OCI-LY1 (cell line): Measurements from ENCODE around the gene PARD3.
A peak's percentile ranks its signal among the peaks of the same experiment; 100 is the strongest.

ENCODE experiments used
- H2AFZ ChIP-seq: fragments of 200-600 bp; sonication (generic), shearing (Covaris generic); 2 replicates; pipeline ENCODE4 v1.6.0; 2014; ENCODE audit warnings: antibody characterized with exemption, mild to moderate bottlenecking, low read length
- H3F3A ChIP-seq: fragments of 200-600 bp; sonication (generic), shearing (Covaris generic); 2 replicates; pipeline ENCODE4 v1.6.0; 2014; ENCODE audit warnings: mild to moderate bottlenecking, antibody characterized with exemption, low read length, moderate library complexity; ENCODE audit not compliant: insufficient read depth
- H3K27ac ChIP-seq: fragments of 200-600 bp; sonication (generic); 2 replicates; pipeline ENCODE4 v1.5.1; 2014; ENCODE audit warnings: low read length, mixed run types, mild to moderate bottlenecking, low read depth; ENCODE audit not compliant: poor library complexity, severe bottlenecking
- H3K27me3 ChIP-seq: fragments of 200-600 bp; sonication (generic); 2 replicates; pipeline ENCODE4 v1.6.0; 2014; ENCODE audit warnings: antibody characterized with exemption, mild to moderate bottlenecking, low read length, moderate library complexity; ENCODE audit not compliant: insufficient read depth
- H3K36me3 ChIP-seq: fragments of 200-600 bp; sonication (generic); 2 replicates; pipeline ENCODE4 v1.6.1; 2014; ENCODE audit warnings: mild to moderate bottlenecking, antibody characterized with exemption, low read length, moderate library complexity, mixed read lengths; ENCODE audit not compliant: insufficient read depth
- H3K4me1 ChIP-seq: fragments of 200-600 bp; sonication (generic); 2 replicates; pipeline ENCODE4 v1.5.1; 2014; ENCODE audit warnings: mild to moderate bottlenecking, low read length, moderate library complexity; ENCODE audit not compliant: insufficient read depth, severe bottlenecking
- H3K4me2 ChIP-seq: fragments of 200-600 bp; sonication (generic), shearing (Covaris generic); 2 replicates; pipeline ENCODE4 v1.6.1; 2014; ENCODE audit warnings: low read length
- H3K4me3 ChIP-seq: fragments of 200-600 bp; sonication (generic); 2 replicates; pipeline ENCODE4 v1.5.1; 2014; ENCODE audit warnings: low read length, low read depth, mild to moderate bottlenecking, mixed read lengths; ENCODE audit not compliant: poor library complexity, severe bottlenecking
- H3K79me2 ChIP-seq: fragments of 200-600 bp; shearing (Covaris generic); 2 replicates; pipeline ENCODE4 v1.6.1; 2016; ENCODE audit warnings: mixed run types, low read length, mixed read lengths; ENCODE audit not compliant: insufficient read depth
- H3K9ac ChIP-seq: fragments of 200-600 bp; sonication (generic), shearing (Covaris generic); 2 replicates; pipeline ENCODE4 v1.6.1; 2014; ENCODE audit warnings: mild to moderate bottlenecking, low read length, mixed read lengths
- H3K9me2 ChIP-seq: fragments of 200-600 bp; sonication (generic), shearing (Covaris generic); 2 replicates; pipeline ENCODE4 v1.6.1; 2014; ENCODE audit warnings: low read depth, mild to moderate bottlenecking, low read length, mixed read lengths
- H3K9me3 ChIP-seq: fragments of 200-600 bp; shearing (Covaris generic); 2 replicates; pipeline ENCODE4 v1.6.1; 2014; ENCODE audit warnings: low read length, mixed read lengths
- H4K20me1 ChIP-seq: fragments of 200-600 bp; sonication (generic), shearing (Covaris generic); 2 replicates; pipeline ENCODE4 v1.6.0; 2016; ENCODE audit warnings: mild to moderate bottlenecking, low read length; ENCODE audit not compliant: insufficient read depth
- EZH2 ChIP-seq: fragments of 200-600 bp; sonication (generic), shearing (Covaris generic); IDR thresholded peaks from 2 replicates; pipeline ENCODE4 v1.8.0; 2017; ENCODE audit warnings: borderline replicate concordance, mixed run types, mild to moderate bottlenecking, antibody characterized with exemption, low read length, moderate library complexity, mixed read lengths
- TF ChIP-seq, protein P1 (sequence below): fragments of 200-600 bp; sonication (generic), shearing (Covaris generic); IDR thresholded peaks from 2 replicates; pipeline ENCODE4 v1.5.1; 2017; ENCODE audit warnings: mild to moderate bottlenecking, antibody characterized with exemption, low read length, moderate library complexity, mixed read lengths

PARD3 gene

DNA sequence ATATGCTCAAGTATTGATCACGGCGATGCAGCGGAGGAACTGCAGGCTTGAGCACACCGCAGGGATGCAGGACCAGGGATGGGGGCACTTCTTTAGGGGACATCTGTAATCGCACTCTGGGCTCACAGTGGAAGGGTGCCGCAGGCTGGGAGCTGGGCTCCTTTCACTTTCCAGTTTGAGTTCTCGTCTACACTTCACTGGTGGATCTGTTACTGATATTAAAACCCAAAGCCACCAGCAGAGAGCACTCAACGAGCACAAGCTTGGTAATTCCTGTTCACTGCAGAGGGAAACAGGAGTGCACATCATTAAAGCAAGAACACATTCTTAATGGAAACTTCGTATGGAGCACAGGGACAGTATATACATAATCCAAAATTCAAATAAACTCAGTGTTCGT, 91.3 kb downstream of the PARD3 start:
- Histone ChIP-seq H3K79me2 (no peaks in the 10 kb centered on the region), H3K27ac (no peak overlapping the region), H3K9ac (no peak overlapping the region), H3F3A (no peaks in the 10 kb centered on the region), H4K20me1 (no peaks in the 10 kb centered on the region), H3K27me3 (no peaks in the 10 kb centered on the region), H3K4me3 (no peak overlapping the region), H3K9me3 (no peaks in the 10 kb centered on the region), H3K4me1 (no peaks in the 10 kb centered on the region), H2AFZ (no peak overlapping the region), H3K36me3 (no peaks in the 10 kb centered on the region), H3K9me2 (no peaks in the 10 kb centered on the region), H3K4me2 (no peak overlapping the region)
- no peak for TF ChIP-seq EZH2
- TF ChIP-seq, protein P1, sequence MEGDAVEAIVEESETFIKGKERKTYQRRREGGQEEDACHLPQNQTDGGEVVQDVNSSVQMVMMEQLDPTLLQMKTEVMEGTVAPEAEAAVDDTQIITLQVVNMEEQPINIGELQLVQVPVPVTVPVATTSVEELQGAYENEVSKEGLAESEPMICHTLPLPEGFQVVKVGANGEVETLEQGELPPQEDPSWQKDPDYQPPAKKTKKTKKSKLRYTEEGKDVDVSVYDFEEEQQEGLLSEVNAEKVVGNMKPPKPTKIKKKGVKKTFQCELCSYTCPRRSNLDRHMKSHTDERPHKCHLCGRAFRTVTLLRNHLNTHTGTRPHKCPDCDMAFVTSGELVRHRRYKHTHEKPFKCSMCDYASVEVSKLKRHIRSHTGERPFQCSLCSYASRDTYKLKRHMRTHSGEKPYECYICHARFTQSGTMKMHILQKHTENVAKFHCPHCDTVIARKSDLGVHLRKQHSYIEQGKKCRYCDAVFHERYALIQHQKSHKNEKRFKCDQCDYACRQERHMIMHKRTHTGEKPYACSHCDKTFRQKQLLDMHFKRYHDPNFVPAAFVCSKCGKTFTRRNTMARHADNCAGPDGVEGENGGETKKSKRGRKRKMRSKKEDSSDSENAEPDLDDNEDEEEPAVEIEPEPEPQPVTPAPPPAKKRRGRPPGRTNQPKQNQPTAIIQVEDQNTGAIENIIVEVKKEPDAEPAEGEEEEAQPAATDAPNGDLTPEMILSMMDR, result peak; percentile 13; the same call in 1 of the 2 replicates

DNA sequence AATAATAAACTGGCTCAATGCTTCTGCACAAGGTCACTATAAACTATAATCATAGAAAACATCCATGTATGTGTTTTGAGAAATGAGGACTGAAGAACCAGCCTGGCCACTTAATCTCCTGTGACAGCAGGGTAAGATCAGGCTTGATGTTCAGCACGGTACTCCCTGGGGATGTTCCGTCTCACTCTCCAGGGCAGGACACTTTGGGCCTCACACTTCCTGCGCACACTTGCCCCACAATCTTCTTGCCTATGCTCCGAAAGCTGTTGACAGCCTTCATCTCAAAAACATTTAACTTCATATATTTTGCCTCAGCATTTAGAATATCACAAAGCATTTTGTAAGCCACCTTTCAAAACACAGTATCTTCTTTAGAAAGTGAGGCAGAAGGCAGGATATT, 92.7 kb downstream of the PARD3 start:
- Histone ChIP-seq H3K9me3 (no peaks in the 10 kb centered on the region), H3K4me3 (no peak overlapping the region), H3K9ac (no peak overlapping the region), H3K4me1 (no peaks in the 10 kb centered on the region), H3K4me2 (no peak overlapping the region), H3K36me3 (no peaks in the 10 kb centered on the region), H3K79me2 (no peaks in the 10 kb centered on the region), H3K27ac (no peak overlapping the region), H2AFZ (no peak overlapping the region), H3K27me3 (no peaks in the 10 kb centered on the region), H3K9me2 (no peaks in the 10 kb centered on the region), H3F3A (no peaks in the 10 kb centered on the region), H4K20me1 (no peaks in the 10 kb centered on the region)
- TF ChIP-seq EZH2, result no peak

DNA sequence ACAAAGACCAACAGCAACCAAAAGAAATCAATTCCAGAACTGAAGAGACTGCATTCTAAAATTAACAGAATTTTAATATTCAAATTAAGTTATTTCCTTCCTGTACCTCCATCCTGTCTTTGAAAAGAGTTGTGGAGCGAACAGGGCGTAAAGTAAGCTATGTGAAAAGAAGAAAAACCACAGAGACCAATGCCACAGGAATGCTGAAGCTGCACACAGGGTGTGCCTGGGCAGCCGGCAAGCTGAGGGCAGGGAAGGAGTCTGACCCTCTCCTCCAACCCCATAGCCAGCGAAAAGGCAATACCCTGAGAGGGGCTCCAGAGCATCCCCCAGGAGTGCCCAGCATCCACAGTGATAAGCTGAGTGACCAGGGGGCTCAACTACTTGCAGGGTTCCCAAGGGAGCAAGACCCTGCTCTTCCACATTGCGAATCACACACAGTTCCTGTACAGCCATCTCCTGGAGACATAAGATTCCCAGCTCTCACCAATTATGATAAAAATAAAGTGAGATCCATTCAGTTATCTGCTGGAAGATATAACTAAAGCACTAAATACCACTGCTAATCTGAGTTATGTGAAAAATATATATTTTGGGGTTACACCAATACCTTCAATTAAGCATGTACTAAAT, 93.8 kb downstream of the PARD3 start:
- H4K20me1 ChIP-seq, result no peaks in the 10 kb centered on the region
- H3F3A ChIP-seq, result no peaks in the 10 kb centered on the region
- no peaks in the 10 kb centered on the region for H3K9me2 ChIP-seq
- H3K27ac ChIP-seq, result no peak overlapping the region
- H3K4me3 ChIP-seq, result no peak overlapping the region
- no peak overlapping the region for H3K9ac ChIP-seq
- TF ChIP-seq, protein P1, result no peak
- TF ChIP-seq EZH2, result no peak
- H3K79me2 ChIP-seq, result no peaks in the 10 kb centered on the region
- no peaks in the 10 kb centered on the region for H3K9me3 ChIP-seq
- H3K4me1 ChIP-seq, result no peaks in the 10 kb centered on the region
- no peaks in the 10 kb centered on the region for H3K36me3 ChIP-seq
- no peak overlapping the region for H2AFZ ChIP-seq
- H3K4me2 ChIP-seq, result no peak overlapping the region
- no peaks in the 10 kb centered on the region for H3K27me3 ChIP-seq

DNA sequence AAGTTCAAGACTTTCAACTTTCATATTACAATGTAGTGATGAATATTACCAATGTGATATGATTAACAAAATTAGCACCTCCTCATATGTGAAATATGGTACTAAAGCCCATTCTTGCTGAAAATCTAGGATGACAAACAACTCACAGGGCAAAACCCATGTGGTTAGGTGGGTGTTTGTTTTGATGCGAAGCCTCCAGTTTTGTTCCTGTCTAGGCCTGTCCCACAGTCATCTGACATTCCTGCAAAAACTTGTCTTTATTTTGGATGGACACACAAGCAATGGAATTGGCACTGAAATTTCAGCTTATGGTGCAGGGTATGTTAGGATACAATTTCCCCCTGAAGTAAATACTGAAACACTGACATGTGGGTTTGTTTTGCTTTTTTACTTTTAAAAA, 95.3 kb downstream of the PARD3 start:
- Histone ChIP-seq H2AFZ (no peak overlapping the region), H3F3A (no peaks in the 10 kb centered on the region), H3K4me2 (no peak overlapping the region), H3K9me3 (no peaks in the 10 kb centered on the region), H3K9me2 (no peaks in the 10 kb centered on the region), H3K4me3 (no peak overlapping the region), H3K27ac (no peak overlapping the region), H3K79me2 (no peaks in the 10 kb centered on the region), H3K9ac (no peak overlapping the region), H3K36me3 (no peaks in the 10 kb centered on the region), H3K4me1 (no peaks in the 10 kb centered on the region), H3K27me3 (no peaks in the 10 kb centered on the region), H4K20me1 (no peaks in the 10 kb centered on the region)
- TF ChIP-seq EZH2, result no peak
- TF ChIP-seq, protein P1, result no peak
